ENCODE measurements around the gene PLEKHN1.
A peak's percentile ranks its signal among the peaks of the same experiment; 100 is the strongest.

Gene PLEKHN1

DNA sequence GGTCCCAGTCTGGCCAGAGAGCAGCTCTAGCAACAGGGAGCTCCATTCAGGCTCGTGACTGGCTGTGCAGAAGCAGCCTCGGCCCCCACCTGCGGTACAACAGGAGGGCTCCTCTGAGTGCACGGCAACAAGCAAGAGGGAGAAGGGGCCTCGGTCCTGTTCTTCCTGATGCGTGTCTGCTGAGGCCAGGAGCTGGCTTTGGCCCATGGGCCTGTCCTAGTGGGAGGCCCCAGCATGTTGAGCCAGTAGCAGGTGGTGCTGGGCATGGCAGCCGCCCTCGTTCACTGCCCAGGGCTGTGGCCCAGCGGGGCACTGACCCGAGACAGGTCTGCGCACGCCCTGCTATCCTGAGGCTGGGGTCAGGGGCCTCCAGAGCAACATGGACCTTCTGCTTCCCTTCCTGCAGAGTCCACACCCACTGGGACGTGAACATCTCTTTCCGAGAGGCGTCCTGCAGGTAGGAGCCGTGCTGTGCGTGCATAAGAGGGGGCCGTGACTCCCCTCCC, 35.6 kb upstream of the PLEKHN1 start:
- DNase-seq (ENCODE audit: low spot score) = no peak

DNA sequence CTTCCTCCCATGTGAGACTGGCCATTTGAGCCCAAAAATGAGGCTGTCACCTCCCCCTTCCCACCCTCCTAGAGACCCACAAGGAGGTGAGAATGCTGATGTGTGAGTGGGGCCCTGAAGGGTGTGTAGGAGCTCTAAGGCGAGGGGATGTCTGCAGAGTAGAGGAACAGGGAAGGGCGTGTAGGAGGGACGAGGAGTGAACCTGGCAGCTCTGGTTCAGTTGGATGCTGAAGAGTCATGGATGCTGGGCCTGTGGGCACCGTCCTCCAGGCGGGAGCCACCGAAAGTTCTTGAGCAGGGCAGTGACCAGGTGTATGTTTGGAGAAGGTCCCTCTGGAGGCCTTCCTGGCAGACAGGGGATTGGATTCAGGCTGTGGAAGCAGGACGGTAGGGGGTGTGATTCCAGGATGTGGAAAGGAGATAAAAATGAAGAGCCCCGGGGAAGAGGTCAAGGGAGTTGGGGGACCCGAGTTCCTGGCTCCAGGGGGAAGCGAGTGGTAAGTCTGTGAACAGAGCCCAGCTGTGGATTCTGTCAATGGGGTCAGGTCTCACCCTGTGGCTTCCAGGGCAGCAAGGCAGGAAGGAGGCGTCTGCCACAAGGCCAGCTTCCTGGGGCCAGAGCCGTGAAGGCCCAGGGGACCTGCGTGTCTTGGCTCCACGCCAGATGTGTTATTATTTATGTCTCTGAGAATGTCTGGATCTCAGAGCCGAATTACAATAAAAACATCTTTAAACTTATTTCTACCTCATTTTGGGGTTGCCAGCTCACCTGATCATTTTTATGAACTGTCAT, 34.7 kb upstream of the PLEKHN1 start:
- DNase-seq (ENCODE audit: low spot score) = no peak

DNA sequence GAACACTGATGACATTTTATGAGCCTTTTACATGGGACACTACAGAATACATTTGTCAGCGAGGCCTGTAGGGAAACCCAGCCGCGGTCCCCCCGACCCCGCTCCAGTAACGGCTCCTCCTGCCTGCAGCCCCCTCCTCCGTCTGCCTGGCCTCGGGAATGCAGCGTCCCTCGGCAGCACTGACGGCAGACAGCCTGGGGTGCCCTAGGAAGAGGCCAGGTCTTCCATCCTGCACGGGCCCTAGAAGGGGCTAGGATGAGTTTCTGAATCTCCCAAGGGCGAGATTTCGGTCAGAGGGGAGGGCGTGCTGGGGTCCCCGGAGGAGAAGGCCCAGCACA, 34.1 kb upstream of the PLEKHN1 start:
- no peak for DNase-seq (ENCODE audit: low spot score)

DNA sequence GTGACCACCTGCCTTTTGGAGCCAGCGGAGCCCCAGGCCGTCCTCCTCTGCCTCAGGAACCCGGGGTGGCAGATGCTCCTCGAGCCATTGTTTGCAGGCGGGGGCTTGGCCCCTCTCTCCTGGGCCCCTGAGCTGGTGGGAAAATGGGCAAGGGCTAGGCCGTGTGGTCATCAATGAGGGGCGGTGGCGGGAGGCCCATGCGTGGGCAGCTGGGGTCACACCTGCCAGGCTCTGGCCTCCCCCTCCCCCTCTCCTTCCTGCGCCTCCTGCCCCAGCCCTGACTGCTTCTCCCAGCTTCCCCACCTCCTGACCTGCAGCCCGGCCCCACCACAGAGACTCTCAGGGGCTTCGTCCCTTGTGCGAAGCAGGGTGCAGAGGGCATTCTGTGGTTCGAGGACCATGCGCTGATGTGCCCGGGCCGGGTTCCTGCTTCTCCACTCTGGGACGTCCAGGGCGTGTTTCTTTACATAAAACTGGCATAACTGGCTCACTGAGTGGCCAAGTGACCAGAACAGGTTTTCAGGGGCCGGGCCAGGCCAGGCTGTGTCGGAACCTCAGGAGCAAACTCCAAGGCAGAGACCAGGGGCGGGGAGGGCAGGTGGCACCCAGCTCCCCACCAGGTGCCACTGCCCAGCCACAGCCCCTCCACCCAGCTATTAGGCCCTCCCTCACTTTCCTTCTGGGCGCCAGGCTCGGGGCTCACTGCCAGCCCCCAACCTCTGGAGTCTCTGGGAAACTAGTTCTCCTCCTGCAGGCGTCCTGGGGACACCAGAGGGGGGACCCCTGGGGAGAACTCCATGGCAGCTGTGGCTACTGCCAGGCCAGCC, 33.3 kb upstream of the PLEKHN1 start:
- DNase-seq (ENCODE audit: low spot score) = no peak

DNA sequence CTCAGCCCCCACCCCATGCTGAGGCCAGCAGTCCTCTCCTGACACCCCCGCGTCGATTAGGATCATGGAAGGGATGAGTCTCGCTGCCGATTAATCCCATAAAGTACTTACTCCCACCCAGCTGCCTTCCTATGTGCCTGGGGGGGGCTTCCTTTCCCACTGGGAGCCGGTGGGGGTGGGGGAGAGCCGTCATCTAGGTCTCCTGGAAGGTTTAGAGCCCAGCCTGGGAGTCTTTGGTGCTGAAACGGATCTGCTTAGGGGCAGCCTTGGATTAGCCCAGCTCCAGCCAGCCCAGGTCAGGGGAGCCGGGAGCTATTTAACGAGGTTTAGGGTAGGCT, 32.7 kb upstream of the PLEKHN1 start:
- no peak for DNase-seq (ENCODE audit: low spot score)

DNA sequence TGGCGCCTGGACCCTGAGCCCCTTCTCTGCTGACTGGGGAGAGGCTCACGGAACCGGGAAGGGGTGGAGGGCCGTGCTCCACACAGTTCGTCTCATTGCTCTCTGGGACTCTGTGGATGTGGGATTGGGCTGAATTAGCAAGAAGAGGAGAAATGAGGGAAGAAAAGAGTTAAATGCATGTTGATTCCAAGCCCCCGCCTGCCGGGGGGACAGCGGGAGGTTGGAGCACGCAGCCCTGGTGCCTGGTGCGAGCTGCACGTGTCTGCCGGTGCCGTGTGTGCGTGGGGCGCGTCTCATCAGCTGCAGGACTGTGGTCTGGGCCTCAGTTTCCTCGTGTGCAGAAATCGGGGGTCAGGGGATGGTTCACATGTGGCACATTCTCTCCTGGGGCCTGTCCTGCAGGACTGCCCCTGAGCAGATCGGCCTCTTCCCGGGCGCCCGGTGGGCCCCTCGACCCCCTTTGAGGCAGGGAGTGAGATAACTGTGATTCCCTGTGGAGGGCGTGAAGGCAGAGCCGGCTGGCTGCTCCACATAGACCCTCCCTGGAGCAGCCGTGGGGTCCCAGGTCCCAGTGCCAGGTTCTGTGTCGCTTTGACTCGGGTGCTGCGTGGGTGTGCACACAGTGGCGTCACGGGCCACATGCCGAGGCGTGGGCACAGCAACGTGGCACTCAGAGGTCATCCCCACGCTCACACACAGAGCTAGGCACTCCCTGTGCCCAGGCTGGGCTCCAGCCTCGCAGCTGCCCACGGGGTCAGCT, 31.1 kb upstream of the PLEKHN1 start:
- DNase-seq (ENCODE audit: low spot score) = no peak

DNA sequence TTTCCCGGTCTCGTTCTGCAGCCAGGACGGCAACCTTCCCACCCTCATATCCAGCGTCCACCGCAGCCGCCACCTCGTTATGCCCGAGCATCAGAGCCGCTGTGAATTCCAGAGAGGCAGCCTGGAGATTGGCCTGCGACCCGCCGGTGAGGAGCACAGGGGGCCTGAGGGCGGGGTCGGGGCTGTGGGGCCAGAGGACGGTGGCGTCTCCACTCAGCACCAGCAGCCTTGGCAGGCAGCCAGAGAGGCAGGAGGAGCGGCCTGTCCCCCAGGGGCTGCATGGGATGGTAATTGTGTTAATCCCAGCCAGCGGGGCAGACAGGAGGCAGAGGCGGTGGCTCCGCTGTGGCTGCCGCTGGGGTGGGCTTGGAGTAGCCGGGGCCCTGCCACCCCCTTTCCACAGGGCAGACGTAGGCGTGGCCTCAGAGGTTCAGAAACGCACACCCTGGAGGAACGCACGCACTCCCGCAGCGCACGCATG, 30.5 kb upstream of the PLEKHN1 start:
- DNase-seq (ENCODE audit: low spot score) = no peak

DNA sequence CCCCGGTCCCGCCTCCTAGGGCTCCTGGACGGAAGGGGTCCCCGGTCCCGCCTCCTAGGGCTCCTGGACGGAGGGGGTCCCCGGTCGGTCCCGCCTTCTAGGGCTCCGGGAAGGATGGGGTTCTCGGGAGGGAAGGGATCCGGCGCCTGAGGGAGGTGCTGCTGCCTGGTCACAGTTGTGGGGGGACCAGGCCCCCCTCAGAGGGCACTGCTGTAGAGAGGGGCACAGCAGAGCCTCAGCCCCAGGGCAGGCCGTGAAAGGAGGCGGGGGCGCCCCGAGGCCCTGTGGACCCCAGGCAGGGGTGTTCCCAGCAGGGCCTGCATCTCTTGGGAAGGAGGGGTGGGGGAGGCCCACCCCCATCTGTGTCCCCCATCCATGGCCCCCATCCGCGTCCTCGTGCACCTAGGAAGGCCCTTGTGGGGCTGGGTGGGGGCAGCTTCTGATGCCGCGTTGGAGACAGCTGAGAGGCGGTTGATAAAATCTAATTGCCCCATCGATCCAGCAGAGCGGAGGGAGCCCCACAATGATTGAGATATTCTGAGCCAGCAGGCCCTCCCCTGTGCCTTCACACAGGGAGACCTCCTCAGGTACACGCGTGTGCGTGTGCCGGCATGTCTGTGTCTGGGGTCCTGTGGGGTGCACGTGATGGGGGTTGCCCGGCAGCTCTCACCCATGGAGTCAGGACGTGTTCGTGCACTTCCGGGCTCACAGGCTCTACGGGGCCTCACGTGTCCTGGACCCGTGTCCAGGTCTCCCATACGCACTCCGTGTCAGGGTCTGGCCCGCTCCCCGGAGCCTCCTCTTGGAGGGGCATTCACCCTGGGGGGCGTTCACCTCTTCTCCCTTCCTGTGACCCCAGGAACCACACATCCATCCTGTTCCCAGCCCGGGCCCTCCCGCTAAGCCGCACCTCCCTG, 29.7 kb upstream of the PLEKHN1 start:
- no peak for DNase-seq (ENCODE audit: low spot score)

DNA sequence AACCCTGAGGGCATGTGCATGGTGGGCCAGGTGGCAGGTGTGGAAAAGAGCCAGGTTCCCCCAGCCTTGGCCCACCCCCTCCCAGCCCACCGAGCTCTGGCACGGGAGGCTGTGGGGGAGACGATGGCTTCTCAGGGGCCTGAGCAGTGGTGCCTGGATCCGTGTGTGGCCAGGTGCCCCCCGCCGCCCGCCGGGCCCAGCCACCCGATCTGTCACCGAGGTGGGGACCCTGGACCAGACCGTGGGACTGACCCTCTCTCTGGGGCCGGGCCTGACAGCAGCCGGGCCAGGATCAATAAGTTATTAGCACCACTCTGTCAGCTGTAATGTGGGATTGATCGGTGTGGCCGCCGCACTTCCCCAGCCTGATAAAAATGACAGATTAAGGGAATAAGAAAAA, 28.8 kb upstream of the PLEKHN1 start:
- no peak for DNase-seq (ENCODE audit: low spot score)

DNA sequence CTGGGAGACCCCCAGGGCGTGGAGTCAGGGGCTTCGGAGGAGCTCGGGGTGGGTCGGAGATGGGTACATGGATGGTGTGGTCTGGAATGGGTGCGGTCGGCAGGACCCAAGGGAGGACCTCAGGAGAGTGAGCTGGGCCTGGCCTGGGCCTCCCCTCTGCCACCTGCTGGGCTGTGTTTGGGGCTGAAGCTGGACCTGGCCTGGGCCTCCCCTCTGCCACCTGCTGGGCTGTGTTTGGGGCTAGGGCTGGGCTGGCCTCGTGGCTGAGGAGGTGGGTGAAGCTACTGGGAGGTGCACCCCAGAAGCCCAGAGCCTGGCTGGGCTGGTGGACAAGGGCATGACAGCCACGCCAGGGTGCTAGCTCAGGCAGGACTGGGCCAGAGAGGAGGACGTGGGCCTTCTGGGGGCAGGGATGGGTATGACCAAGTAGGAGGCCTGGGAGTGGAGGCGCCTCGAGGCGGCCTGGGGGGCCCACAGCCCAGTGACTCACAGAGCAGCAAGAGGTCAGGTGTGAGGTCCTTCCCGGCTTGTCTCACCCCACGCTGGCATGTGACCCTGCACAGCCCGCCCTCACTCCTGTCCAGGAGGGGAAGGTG, 28.1 kb upstream of the PLEKHN1 start:
- no peak for DNase-seq (ENCODE audit: low spot score)

DNA sequence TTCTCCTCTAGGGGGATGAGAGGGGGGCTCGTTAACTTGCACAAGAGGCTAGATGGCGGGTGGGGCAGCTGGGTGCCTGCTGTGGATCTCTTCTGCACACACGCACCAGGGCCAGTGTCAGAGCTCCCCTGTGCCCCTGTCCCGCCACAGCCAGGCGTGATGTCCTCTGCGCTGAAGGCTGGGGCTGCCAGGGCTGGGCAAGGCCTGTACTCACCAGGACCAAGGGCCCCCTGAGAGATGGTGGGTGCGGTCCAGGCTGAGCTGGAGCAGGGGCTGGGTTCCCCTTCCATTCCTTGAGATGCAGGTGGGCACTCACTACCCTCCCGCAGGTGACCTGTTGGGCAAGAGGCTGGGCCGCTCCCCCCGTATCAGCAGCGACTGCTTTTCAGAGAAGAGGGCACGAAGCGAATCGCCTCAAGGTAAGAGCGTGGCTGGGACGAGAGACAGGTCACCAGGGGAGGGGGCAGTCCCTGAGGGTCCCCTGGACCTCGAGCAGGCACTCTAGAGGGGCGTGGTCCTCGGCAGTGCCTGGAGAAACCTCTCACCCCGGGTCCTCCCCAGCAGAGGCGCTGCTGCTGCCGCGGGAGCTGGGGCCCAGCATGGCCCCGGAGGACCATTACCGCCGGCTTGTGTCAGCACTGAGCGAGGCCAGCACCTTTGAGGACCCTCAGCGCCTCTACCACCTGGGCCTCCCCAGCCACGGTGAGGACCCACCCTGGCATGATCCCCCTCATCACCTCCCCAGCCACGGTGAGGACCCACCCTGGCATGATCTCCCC, 27.4 kb upstream of the PLEKHN1 start:
- no peak for DNase-seq (ENCODE audit: low spot score)

DNA sequence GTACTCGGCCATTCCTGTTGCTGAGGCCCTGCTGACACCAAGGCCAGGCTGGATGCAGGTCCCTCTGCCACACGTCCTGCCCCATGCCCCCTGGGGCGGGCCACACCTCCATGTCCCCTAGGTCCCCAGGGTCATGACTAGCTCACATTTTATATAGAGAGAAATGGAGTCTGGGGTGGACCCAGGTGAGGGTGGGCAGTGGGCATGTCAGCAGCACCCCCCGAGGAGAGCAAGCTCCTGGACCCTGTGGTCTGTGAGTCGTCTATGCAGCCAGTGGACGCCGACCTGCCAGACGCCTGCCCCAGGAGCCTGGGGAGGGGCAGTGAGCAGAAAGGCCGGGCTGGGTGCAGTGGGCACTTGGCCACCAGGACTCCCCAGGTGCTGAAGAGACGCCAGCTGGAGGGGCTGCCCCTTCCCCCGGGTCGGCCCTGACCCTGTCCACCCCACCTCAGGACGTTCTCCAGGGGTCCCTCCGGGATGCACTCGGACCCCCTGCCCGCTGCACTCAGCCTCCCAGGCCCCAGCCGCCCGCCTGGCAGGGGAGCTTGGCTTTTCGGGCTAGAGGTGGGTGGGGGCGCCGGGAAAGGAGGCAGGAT, 26.7 kb upstream of the PLEKHN1 start:
- DNase-seq (ENCODE audit: low spot score) = no peak

DNA sequence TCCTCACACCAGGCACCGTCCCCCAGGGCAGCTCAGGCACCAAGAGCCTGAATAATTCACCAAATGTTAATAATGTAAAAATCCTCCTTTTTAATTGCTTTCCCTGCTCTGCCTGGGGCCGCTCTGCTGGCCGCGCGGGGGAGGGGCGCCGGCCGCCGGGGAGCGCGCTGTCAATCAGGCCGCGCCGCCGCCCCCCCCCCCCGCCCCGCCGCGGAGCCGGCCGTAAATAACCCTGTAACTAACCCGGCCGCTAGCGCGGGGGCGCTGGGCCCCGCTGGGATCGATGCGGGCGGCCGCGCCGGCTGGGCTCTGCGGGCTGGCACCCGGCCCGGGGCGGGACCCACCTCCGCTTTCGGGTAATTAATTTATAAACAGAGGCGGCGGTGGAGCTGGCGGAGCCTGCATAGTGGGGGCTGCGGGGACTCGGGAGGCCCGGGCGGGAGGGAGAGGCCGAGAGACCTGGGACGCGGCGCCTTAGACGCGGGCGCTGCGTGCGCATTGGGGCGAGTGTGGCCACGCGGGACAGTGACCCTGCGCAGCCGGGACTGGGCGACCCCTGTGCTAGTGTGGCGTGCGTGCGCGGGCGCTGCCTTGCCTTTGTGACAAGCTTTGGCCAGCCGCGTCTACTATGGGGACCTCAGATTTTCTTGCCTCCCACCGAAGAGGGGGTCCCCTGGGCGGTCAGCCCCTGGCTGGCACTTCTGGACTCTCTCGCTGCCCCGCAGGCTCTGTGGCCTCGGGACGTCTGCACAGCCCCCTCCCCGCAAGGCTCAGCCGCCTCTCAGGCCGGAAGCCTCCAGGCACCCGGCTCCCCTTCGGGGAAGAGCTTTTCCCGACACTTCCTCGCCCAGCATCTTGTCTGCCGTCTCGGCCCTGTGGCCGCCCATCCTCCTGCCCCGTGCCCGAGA, 25.9 kb upstream of the PLEKHN1 start:
- peak; percentile 25 for DNase-seq (ENCODE audit: low spot score)

DNA sequence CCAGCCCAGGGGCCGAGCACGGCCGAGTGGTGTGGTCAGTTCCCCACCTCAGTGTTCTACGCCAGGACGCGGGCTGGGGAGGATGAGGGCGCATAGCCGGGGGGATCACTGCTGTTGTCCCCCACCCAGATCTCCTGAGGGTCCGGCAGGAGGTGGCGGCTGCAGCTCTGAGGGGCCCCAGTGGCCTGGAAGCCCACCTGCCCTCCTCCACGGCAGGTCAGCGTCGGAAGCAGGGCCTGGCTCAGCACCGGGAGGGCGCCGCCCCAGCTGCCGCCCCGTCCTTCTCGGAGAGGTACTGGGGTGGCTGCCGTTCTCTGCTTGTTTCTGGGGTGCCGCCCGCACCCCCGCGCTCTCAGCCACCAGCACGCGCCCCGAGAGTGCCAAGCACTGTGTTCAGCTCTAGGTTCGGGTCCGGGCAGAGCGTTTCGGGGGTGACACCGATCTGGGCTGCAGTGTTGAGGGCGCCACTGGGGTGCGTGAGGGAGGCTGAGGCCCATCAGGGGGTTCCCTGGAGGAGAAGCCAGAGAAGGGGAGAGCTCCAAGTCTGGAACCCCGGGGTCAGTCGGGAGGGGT, 25.2 kb upstream of the PLEKHN1 start:
- DNase-seq (ENCODE audit: low spot score) = no peak

DNA sequence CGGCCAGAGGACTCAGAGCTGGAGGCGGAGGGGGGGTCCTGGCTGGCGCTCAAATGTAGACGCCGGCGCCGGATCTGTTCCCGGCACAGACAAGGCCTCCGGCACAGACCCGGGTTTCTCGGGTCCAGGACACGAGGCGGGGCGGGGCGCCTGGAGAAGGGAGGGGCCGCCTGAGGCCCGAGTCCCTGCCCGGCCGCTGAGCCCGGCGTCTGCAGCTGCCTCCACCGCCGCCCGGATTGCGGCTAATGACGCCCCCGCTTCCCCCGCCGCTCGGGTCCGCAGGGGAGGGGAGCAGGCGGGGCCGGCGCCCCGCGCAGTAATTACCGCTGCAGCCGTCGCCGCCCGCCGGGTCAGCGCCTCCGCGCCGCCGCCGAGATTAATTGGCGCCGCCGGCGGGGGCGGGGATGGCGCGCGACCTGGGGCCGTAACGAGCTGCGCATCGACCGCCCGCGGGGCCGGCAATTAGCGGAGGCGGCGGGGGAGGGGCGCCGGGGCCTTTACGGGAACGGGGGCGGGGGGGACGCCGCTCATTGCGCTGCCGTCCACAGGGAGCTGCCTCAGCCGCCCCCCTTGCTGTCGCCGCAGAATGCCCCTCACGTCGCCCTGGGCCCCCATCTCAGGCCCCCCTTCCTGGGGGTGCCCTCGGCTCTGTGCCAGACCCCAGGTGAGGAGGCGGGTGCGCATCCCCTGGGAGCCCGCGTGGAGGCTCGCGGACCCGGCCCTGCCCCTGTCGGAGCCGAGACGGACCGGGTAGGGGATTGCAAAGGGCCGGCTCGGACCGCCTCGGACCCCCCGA, 24.5 kb upstream of the PLEKHN1 start:
- no peak for DNase-seq (ENCODE audit: low spot score)

DNA sequence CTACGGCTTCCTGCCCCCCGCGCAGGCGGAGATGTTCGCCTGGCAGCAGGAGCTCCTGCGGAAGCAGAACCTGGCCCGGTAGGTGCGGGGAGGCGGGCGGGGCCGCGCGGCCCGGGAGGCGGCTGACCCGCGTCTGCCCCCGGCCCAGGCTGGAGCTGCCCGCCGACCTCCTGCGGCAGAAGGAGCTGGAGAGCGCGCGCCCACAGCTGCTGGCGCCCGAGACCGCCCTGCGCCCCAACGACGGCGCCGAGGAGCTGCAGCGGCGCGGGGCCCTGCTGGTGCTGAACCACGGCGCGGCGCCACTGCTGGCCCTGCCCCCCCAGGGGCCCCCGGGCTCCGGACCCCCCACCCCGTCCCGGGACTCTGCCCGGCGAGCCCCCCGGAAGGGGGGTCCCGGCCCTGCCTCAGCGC, 23.9 kb upstream of the PLEKHN1 start:
- DNase-seq (ENCODE audit: low spot score) = no peak

DNA sequence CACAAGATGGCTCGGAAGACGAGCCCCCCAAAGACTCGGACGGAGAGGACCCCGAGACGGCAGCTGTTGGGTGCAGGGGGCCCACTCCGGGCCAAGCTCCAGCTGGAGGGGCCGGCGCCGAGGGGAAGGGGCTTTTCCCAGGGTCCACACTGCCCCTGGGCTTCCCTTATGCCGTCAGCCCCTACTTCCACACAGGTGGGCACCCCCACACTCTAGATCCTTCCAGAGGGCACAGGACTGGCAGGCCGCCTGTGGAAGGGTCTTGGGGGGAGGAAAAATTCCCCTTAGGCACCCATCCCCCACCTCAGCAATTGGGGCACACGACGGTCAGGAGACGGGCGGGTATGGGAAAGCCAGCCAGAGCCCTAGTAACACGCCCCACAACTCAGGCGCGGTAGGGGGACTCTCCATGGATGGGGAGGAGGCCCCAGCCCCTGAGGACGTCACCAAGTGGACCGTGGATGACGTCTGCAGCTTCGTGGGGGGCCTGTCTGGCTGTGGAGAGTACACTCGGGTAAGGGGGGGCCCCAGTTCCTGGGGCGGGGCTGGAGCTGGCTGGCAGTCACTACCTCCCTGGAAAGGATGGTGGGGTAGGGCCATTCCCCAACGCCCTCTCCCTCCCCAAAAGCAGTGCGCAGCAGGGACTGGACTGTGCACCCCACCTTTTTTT, 23.3 kb upstream of the PLEKHN1 start:
- no peak for DNase-seq (ENCODE audit: low spot score)

All from Ammon's horn (tissue), 1 donor.